NCI-H1694 (cell line): ENCODE measurements around the gene GNA12.
A peak's percentile ranks its signal among the peaks of the same experiment; 100 is the strongest.
"Not testable (repeated sequence)": the region's sequence is repeated elsewhere in the genome, so short reads cannot be mapped to it uniquely, and the experiment has no call there.

Experiments
- DNase-seq: peaks from one replicate; lab custom pipeline; 2025; lab: John Stamatoyannopoulos, UW

The GNA12 gene

DNA sequence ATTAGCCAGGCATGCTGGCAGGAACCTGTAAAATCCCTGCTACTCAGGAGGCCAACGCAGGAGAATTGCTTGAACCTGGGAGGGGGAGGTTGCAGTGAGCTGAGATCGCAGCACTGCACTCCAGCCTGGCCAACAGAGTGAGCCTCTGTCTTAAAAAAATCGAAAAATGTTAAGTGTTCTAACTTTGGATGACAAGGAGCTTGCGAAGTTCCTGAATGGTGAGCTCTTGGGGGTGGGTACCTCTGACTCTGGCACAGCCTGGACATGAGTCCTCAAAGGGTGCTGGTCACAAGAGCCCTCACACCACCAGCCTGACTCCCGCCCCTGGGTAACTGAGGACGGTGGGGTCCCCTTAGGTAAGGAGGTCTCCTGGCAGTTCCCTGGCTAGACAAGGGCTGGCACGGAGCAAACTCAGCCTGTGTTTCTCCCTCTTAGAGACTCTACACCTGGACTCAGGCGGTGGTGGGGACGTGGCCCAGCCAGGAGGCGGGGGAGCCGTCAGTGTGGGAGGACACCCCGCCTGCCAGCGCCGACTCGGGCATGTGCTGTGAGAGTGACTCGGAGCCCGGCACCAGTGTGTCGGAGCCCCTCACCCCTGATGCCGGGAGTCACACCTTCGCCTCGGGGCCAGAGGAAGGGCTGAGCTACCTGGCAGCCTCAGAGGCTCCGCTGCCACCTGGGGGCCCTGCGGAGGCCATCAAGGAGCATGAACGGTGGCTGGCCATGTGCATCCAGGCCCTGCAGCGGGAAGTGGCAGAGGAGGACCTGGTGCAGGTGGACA, 132.0 kb downstream of the GNA12 start:
- no peak for DNase-seq

DNA sequence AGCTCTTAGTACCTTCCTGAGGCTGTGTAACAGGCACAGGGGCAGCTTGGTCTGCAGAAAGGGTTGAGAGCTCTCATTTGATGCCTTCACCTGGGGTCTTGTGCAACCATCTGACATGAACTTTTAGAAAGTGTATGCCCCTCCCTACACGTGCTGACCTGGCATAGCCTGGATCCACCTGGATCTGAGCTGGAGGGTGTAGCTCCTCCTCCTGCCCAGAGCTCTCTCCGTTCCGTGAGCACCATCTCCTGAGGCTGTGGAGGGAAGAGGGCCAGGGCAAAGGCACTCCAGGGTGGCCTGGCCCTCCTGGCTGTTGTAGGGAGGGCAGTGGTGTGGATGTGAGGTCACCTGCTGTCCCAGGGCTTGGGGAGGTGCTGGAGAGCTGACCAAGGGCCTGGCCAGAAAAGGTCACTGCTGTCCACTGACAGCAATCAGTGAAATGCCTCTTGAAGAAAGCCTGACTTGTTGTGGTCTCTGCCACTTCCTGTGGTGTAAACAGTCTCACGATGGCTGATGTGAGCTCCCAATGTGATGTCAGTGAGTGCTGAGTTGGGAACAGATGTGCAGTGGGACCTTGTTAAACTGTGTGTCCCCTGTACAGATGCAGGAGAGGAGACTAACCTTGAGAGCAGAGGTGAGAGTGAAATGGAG, 133.1 kb downstream of the GNA12 start:
- no peak for DNase-seq

DNA sequence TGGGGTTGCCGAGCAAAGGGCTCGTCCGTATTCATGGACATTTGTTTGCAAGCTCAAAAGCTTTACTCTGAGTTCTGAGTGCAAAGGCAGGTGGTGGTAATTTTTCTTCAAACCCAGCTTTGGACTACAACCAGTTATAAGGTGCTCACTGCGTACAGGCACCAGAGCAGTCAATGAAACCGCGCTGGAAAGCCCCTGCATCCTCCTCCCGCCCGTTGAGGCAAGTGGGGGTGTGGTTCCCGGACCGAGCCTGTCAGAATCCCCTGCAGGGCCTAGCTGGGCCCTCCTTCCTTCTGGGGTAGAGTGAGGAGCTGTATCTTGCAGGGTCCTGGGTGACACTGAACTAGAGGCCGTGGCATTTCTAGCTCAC, 133.8 kb downstream of the GNA12 start:
- DNase-seq: no peak

DNA sequence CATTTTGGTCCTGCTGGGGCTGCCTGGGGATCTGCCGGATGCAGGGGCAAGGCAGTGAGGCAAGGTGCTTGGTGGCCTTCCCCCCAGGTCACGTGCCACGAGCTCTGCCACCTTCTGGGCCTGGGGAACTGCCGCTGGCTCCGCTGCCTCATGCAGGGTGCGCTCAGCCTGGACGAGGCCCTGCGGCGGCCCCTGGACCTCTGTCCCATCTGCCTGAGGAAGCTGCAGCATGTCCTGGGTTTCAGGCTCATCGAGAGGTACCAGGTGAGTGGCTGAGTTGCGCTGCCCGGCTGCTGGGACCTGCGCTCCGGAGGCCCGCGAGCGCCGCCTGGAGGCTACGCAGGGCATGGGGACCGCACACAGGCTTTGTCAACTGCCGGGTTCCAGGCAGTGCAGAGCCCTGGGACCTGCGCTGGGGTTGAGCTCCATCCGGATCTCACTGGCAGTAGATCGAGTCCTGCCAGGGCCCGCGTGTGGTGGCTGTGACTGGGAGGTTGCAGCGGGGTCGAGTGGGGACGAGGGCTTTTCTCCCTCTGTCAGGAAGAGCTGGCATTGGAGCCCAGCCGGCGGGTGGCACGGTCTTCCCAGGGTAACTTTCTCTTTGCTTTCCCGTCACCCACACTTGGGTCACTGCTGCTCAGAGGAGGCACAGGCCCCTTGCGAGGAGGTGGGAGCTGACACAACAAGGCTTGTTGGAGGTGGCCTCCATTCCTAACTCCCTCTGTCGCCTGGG, 134.4 kb downstream of the GNA12 start:
- DNase-seq: peak; percentile 43

DNA sequence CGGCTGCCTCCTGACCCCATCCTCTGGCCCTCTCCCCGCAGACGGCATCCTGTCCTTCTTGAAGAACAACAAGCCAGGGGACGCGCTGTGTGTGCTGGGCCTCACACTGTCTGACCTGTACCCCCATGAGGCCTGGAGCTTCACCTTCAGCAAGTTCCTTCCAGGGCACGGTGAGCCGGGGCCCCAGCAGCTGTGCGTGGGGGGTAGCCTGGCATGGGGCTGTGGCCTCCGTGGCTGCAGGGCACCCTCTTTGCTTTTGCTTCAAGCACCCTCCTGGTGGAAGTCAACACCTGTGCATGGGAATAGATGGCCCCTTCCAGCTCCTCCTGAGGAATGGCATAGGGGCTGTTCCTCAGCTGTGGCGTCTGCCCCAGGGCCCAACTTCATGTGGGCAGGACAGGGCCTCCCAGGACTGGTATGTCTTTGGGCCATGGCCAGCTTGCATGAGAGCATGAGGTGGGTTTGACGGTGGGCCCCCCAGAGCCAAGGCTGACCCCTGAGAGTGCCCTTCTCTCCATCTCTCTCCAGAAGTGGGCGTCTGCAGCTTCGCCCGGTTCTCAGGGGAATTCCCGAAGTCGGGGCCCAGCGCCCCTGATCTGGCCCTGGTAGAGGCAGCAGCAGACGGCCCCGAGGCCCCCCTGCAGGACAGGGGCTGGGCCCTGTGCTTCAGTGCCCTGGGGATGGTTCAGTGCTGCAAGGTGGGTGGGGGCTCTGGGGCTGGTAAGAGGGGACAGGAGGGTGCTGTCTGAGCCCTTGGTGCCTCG, 135.4 kb downstream of the GNA12 start:
- no peak for DNase-seq

DNA sequence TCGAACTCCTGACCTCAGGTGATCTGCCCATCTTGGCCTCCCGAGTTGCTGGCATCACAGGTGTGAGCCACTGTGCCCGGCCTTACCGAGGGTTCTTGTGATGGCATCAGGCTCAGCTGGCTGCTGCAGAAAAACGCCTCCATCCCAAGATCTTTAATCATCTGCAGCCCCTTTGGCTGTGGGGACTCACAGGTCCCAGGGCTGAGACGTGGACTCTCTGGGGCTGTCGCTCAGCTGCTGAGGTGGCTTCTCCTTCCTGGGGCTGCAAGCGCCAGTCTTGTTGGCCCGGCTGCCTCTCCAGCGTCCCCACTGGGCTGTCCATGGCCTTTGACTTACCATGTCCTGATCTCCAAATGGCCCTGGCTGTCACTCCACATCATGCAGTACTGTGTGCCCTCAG, 136.1 kb downstream of the GNA12 start:
- DNase-seq: no peak

DNA sequence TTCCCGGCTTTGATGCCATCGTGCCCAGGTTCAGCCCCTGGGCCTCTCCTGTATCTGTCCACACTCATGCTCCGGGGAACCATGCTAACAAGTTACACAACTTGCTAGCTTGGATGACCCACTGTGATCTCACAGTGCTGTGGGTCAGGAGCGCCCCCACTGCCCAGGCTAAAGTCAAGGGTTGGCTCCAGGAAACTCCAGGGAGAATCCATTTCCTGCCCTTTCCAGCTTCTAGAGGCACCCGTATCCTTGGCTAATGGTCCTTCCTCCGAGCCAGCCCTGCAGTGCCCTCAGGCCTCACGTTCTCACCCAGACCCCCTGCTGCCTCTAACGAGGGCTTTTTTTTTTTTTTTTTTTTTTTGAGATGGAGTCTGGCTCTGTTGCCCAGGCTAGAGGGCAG, 136.6 kb downstream of the GNA12 start:
- no peak for DNase-seq

DNA sequence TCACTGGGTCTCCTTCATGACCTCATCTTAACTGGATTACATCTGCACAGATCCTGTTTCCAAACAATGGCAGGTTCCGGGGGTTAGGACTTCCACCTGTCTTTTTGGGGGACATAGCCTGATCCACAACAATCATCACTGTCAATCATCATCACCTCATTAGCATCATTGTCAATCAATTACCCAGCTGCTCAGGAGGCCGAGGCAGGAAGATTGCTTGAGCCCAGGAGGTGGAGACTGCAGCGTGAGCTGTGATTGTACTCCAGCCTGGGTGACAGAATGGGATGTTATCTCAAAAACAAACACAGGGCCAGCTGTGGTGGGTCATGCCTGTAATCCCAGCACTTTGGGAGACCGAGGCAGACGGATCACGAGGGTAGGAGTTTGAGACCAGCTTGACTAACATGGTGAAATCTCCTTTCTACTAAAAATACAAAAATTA, 137.4 kb downstream of the GNA12 start:
- no peak for DNase-seq

DNA sequence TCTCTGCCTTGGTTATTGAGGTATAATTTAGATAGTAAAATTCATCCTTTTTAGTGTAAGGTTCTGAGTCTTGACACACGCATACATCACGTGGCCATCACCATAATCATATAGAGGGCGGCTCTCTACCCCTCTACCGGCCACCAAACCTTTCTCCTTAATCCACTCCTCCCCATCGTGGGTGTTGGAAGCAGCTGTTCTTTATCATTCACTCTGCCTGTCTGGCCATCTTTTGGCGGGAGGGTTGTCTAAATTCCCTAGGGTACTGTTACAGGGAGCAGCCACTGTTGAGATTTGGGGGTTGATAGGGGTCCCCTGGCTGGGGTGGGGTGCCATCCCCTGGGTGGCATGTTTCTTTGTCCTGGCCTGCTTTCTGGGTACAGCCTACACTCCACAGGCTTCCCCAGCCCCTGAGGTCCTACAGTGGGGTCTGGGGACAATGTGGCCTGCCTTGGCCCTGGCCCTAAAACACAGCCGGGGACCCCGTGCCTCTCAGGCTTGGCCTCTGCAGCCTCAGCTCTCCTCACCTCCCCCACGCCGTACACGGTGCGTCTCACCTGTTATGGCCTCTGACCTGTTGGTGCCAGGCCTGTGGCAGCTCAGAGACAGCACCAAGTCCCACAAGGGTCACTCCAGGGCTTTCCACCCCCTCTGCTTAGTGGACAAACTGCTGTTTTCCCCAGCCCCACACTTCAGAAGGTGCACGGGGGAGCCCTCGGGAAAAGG, 138.6 kb downstream of the GNA12 start:
- DNase-seq: no peak

DNA sequence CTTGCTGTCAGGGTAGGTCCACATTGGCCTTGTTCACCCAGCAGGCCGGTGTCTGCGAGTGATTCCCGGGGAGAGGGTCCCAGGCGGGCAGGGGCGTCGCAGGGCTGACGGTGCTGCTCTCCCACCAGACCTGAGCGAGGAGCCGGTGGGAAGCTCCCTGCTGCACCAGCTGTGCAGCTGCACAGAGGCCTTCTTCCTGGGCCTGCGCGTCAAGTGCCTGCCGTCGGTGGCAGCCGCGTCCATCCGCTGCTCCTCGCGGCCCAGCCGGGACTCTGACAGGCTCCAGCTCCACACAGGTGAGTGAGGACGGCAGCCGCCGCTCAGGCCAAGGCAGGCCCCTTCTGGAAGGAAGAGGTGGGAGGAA, 141.5 kb downstream of the GNA12 start:
- no peak for DNase-seq

DNA sequence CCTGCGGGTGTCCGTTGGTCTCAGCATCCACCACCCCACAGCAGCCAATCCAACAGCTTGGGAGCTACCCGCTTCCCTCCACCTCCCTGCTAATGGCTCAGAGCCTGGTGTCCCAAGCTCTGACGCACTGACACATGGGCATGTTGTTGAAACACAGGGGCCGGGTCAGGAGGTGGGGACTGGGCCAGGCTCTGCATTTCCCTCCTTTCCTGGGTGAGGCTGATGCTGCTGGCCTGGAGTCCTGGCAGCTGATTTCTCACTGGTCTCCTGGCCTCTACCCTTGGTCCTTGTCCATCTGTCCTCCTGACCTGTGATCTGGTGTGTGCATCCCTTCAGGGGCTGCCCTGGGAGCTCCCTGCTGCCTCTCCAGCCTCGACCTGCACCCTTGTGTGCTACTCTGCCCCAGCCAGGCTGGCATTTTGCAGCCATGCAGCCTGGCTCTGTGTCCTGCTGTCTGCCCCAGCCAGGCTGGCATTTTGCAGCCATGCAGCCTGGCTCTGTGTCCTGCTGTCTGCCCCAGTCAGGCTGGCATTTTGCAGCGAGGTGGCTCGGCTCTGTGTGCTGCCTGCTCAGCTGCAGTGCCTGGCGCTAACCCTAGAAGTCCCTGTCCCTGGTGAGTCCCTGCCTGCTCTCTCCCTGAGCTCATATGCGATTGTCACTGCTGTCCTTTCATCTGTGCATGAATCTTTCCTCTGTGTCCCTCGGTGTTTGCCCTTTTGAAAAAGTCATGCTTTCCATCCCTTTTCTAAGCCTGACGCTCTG, 142.1 kb downstream of the GNA12 start:
- DNase-seq: no peak

DNA sequence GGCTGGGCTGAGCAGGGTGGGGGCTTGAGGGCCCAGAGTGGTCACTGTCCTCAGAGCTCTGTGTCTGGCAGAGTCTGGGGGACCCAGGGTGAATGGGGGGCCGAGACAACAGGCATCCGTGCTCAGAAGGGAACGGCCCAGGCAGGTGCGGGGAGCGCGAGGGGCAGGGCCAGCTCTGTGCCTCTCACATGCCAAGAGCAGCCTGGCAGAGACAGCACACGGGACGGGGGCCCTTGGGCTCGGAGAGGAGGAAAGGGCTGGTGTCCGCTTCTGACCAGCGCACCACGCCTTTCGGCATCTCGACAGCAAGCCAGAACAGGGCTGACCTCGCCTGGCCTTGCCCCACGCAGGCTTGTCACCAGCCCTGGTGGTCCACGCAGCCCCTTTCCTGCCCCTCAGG, 142.7 kb downstream of the GNA12 start:
- no peak for DNase-seq

DNA sequence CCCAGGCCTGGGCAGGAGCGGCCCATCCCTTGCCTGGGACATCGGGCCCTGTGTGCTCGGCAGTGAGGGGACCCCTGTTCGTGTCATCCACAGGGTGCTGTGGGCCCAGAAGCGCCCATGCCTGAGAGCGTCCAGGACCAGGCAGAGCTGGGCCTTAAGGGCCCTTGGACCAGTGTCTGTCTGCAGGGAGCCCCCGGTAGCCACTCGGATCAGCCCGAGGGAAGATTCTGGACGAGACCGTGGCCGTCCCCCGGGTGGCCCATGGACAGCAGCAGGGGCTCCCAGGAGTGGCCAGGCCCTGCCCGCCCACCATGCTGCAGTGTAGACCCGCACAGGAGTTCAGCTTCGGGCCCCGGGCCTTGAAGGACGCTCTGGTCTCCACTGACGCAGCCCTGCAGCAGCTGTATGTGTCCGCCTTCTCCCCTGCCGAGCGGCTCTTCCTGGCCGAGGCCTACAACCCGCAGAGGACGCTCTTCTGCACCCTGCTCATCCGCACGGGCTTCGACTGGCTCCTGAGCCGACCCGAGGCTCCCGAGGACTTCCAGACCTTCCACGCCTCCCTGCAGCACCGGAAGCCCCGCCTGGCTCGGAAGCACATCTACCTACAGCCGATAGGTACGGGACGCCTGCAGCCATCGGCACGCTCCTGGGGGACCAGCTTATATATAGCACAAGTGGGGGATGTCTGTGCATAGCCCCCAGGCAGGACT, 143.8 kb downstream of the GNA12 start:
- no peak for DNase-seq

DNA sequence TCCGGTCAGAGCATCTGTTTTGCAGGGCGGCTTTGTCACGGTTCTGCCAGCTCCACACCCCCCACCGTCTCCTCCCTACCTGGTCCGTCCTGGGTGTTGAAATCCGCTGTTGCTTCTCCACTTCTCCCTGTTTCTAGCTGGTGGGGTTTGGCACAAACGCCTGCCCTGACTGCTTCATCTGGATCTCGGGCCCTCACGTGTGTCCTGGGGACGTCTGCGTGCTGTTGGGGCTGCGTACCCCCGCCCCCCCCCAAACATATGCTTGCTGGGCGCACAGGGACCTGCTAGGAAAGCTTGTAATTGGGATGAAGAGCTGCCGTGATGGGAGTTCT, 144.9 kb downstream of the GNA12 start:
- DNase-seq: no peak

DNA sequence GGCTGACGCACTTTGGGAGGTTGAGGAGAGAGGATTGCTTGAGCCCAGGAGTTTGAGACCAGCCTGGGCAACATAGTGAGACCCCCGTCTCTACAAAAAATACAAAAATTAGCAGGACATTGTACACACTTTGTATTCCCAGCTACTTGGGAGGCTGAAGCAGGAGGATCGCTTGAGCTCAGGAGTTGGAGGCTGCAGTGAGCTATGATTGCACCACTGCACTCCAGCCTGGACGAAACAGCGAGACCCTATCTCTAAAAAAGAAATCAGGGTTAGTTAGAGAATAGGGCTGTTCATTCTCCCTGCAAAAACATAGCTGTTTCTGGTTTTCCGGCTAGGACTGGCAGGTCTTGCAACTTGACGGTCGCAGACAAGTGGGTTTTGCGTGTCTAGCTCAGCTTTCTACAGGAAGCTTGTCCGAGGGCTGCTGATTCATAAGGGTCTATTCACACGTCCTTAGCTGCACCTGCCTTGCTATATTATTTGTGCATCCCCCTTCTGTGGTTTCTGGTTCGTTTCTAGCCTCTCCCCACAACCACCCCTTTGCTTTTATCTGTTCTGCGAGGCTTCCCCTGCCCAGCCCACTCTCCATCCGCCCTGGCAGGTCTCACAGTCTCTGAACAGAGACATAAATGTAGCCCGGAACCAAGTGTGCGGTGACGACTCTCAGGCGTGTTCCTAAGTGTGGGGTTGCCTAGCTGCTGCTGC, 145.4 kb downstream of the GNA12 start:
- DNase-seq: no peak

DNA sequence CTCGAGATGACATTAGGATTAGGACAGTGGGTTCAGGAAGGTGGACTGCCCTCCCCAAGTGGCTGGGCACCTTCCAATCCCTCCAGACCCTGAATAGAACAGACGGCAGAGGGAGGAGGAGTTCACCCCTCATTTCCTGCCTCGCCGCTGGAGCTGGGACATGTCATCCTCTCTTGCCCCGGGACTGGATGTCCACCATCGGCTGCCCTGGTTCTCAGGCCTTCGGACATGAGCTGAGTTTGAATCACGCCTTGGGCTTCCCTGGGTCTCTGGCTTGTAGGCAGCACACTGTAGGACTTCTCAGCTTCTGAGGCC, 150.0 kb downstream of the GNA12 start:
- not testable (repeated sequence) for DNase-seq

DNA sequence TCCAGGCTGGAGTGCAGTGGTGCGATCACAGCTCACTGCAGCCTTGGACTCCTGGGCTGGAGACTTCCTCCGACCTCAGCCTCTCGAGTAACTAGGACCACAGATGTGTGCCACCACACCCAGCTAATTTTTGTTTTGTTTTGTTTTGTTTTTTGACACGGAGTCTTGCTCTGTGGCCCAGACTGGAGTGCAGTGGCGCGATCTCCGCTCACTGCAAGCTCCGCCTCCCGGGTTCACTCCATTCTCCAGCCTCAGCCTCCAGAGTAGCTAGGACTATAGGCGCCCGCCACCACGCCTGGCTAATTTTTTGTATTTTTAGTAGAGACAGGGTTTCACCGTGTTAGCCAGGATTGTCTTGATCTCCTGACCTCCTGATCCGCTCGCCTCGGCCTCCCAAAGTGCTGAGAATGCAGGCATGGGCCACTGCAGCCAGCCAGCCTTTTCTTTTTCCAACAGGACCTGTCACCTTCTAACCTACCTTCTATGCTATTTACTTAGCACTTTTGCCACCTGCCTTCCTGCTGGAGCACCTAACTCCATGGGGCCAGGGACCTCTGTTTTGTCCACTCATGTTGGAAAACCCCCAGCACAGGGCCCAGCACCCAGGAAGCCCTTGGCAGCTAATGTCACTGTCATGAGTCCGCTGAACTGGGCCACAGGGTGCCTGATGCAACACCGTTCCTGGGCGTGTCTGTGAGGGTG, 150.5 kb downstream of the GNA12 start:
- DNase-seq: not testable (repeated sequence)

DNA sequence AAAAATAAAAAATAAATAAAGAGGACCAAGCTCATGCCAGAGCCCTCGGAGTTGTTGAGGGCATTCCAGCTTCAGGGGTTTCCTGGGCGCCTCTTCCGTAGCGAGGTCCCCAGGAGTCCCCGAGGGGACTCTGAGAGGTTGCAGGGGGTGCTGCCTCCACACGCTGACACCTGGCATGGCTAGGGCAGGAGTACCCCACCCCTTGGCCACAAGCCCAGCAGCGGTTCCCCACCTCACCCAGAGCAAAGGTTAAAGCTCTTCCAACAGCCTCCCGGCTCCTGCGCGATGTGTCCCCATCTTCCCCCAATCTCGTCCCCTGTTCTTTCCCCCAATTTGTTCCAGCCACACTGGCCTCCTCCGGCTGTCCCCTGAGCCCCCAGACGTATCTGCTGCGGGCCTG, 151.6 kb downstream of the GNA12 start:
- DNase-seq: no peak

DNA sequence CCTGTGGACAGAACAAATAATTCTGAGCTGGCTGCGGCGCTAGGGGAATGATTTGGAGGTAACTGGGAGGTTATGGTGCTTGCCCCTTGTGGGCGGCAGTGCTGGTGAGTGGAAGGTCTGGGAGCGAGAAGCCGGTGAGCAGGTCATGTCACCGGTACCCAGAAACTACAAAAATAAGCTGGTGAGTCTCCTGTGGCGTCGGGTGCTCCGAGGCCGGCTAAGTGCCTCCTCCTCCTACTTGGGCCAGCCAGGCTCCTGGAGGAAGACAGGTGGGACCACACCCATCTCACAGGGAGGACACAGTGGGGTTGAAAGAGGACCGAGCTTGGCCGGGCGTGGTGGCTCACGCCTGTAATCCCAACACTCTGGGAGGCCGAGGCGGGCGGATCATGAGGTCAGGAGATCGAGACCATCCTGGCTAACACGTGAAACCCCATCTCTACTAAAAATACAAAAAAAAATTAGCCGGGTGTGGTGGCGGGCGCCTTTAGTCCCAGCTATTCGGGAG, 152.1 kb downstream of the GNA12 start:
- not testable (repeated sequence) for DNase-seq
